ENCODE data around the gene RILPL2.

- no peak for TF ChIP-seq CTCF (IDR thresholded peaks at IDR 0.05)
- TF ChIP-seq POLR2A (IDR thresholded peaks at IDR 0.05) = no peak
Measured at GRCh38 chr12:123387508-123388176, 48.8 kb downstream of the RILPL2 start.
